GM19463 (cell line): ENCODE measurements around the gene CHRDL2.

ENCODE experiments used
- ATAC-seq: cut with Tn5 transposase; IDR thresholded peaks from one replicate; pipeline ENCODE4 v1.9.1; 2021; ENCODE audit warnings: mild to moderate bottlenecking, moderate library complexity; ENCODE audit not compliant: unreplicated experiment

Gene CHRDL2

GRCh38 chr11:74748211-74749126 is 17.2 kb upstream of the CHRDL2 start, which contains the start of gene RNF169:
TSS of gene RNF169 (plus strand) at chr11:74748849. CDS start at chr11:74748881, 32 bp downstream.
- ATAC-seq: peak; percentile 96

DNA sequence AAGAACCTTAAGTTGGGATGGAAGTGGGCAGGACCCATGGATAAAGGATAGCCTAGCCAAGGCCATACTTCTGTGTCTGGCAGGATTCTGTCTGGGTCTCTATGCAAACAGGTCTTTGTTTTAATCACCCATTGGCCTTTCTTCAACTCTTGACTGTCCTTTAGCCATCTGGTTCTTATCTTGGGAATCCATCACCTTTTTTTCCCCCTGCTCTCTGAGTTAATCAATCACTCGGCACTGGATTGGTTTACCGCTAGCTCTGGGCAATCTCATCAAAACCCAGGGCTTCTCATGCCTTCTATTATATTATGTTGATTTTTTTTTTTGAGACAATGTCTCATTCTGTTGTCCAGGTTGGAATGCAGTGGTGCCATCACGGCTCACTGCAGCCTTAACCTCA is 15.6 kb upstream of the CHRDL2 start:
- no peak for ATAC-seq

DNA sequence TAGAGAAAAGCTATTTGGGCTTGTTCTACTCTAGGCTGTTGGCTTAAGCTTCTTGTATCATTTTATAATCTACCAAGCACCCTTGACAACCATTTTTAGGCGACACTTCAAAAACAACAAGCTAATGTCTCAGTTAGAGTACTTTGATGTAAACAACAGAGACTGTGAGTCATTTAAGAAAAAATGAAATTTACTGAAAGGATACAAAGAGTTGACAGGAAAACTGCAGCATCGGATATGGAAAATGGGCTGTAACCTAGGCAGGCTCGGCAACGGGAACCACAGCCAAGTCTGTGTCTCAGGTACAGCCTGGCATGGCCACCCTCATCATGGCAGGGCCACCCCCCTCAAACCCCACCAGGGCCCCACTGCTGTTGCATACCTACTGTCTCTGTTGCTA is 13.1 kb upstream of the CHRDL2 start:
- no peak for ATAC-seq

DNA sequence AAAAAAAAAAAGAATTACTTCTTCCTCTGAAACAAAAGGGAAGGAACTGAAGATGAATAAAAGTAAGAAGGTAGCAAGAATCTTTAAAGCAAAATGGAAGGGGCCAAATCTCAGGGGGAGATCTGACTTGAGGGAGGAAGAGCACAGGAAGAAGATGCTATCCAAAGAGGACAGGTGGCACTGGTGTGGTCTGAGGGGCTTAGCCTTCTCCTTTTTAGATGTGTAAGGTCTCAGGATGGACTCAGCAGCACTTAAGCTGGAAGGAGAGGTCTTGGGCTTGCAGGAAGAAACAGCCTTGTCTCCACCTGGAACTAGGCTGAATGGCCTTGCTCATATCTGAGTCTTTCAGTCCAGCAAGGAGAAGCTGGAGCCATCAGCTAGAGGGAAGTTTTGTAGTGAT is 12.4 kb upstream of the CHRDL2 start:
- no peak for ATAC-seq

DNA sequence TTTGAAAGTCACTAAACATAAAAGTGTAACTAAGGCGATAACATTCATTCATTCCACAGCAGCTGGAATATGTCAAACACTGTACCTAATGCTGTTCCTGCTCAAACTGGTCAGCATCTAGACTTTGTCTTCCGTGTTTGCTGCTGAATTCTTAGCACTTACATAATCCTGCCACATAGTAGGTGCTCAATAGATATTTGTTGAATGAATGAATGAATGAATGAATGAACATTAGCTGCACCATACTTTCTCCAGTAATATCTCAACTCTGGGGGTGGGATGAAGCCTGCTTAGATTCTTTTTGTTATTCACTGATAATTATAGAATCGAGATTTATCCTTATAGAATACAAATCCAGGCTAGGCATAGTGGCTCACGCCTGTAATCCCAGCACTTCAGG is 10.8 kb upstream of the CHRDL2 start:
- no peak for ATAC-seq

GRCh38 chr11:74739546-74740270 is 8.5 kb upstream of the CHRDL2 start:
- ATAC-seq: no peak

DNA sequence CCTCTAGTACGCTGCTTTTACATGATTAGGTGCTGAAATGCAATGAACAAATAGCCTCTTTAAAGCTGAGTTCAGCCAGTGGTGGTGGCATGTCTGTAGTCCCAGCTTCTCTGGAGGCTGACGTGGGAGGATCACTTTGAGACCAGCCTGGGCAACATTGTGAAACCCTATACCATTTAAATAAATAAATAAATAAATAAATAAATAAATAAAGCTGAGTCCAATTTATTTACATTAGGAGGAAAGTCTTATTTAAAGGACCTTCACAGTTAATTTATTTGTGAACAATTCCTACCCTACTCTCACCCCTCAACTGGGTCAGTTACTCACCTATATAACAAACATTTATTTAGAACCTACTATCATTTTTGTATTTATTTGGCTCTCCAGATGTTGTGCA is 4.8 kb upstream of the CHRDL2 start:
- ATAC-seq: no peak

DNA sequence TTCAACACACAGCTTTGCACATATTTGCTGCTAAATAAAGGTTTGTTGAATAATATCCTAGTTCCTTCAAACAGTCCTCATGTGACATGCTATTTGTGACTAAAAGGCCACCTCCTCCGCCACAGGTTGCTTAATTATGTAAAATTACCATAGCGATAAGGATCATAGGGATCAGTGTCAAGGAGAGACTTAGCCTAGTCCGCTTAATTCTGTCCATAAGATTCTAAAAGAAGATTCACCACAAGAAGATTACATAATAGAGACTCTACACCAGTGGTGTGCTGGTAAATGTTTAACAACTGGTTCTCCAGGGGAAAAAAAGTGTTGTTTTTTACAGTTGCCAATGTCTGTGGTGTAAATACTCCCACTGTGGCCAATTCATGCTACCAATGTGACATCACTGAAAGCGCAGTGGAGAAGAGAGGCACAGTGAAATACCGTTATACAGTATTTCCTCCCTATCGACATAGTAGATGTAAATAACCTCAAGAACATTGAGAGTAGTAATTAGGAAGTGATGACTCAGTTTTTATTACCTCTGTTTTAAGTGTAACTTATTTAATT is 4.2 kb upstream of the CHRDL2 start:
- ATAC-seq: no peak

GRCh38 chr11:74734559-74734925 is 3.3 kb upstream of the CHRDL2 start:
- ATAC-seq: no peak

DNA sequence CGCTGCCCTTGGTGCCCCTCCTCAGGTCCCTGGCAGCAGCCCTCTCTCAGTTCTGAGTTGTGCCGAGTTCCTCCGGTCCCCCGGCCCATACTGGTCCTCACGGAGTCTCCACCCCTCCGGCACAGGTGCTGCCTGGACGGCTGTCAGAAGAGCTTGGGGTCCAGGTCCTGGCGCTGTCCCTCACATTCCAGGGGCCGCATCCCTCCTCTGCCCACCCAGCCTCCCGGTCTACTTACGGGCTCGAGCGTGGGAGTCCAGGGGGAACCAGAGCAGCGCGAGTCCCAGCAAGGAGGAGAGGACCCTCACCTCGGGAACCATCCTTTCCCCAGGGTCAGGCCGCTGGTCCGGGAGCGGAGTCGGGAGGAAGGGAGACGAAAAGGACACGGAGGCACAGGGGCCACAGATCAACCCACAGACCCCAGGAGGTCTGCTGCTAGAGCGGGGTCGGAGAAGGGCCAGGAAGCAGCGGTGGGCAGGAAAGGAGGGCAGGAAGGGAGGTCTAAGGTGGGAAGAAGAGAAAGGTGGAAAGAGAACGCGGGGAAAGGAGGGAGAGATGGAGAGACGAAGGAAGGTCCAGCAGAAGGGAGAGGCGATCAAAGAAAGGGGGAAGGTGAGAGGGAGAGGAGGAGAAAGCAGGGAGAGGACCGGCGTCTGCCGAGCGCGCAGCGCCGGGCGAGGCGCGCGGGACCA is 510 bp downstream of the CHRDL2 start:
- ATAC-seq: no peak

GRCh38 chr11:74729397-74729796 is 1.8 kb downstream of the CHRDL2 start:
- no peak for ATAC-seq

DNA sequence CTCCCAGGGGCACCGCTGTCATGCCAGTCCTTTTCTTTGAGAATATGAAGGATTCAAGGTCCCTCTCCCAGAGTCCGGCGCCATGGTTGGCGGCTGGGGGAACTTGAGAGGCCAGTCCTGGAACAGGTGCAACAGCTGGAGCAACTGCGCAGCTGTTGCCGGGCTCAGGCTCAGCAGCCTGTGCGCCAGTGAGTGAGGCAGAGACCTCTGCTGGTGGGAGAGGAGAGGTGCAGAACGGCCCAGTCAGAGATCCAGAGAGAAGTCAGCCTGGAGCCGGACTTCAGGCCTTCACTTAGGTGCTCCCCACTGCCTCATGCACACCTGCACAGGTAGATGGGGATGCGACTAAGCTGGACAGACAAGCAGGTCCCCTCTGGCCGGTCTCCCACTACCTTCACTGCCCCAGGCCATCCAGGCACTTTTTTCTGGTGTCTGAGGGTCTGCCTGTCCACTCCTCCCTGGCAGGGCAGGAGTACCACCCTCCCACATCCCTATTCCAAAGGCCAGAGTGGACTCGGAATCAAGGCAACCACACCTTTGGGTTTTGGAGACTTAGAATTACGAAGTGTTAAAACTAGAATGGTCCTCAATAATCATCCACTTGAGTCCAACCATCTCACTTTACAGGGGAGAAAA is 4.6 kb downstream of the CHRDL2 start:
- peak; percentile 96 for ATAC-seq

DNA sequence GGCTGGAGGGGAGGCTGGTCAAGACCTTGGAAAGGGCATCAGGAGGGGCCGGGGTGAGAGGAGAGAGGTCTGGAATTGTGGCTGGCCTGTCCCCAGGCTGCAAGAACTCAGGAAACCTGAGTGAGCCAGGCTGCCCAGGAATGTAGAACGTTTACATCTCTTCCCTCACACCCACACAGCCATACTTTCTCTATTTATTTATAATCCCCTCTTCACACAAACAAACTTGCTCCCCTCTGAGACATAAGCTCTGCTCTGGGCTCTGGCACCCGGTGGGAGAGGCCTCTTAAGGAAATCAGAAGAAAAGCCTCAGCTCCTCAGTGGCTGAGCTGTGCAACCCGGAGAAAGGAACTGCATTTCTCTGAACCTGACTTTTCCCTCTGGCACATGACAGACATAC is 5.5 kb downstream of the CHRDL2 start:
- ATAC-seq: no peak

- no peak for ATAC-seq
Measured at GRCh38 chr11:74723511-74723910, 7.7 kb downstream of the CHRDL2 start.

GRCh38 chr11:74721479-74721835 is 9.8 kb downstream of the CHRDL2 start:
- no peak for ATAC-seq

DNA sequence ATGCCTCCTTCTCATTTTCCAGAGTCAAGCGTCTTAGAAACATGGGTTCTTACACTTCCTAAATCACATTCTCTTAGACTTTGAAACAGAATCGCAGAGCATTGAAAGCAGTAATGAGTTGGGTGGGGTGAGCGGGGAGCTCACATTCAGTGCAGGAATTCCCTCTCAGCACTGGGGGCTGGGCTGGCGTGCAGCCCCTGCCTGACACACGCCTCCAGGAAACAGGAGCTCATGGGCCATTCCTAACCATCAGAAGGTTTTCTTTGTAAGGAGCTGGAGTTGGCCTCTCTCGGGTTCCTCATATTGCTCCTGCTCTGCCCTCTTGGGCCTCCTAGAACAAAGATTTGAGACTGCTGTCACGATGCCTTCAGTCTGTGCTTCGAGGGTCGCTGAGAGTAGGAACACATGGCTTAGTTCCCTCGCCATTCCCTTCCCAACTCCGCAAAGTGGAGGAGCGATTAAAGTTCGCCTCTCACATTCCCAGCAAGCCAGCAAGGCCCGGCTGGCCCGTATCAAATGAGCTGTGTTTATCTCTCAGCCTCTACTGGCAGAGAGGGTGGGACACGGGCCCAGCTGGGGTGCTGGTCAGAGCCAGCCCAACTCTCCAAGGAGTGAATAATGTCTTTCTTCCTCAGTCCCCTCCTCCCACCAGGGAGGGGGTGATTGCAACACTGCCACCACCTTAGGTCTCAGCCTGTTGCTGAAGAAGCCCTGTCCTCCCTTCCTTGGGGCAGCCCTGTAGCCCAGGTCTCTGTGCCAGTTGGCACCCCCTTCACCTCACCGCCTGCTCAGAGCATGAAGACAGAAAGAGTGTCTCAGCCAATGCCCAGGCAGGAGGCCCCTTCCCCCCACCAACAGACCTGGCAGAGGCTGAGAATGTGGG is 10.4 kb downstream of the CHRDL2 start:
- no peak for ATAC-seq

DNA sequence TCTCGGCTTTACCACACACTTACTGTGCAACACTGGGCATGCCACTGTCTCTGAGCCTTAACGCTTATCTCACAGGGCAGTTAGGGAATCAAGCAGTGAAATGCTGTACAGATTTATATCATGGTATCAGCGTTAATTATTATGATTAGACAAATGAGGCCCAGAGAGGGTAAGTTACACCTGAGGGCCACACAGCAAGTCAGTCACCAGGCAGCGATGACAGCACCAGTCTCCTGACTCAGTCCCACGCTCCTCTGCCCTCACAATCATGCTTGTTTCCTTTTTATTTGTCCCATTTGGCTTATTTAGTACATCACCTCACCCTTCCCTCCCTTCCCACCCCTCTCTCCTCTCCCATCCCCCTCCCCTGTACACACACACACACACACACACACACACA is 12.2 kb downstream of the CHRDL2 start:
- no peak for ATAC-seq

DNA sequence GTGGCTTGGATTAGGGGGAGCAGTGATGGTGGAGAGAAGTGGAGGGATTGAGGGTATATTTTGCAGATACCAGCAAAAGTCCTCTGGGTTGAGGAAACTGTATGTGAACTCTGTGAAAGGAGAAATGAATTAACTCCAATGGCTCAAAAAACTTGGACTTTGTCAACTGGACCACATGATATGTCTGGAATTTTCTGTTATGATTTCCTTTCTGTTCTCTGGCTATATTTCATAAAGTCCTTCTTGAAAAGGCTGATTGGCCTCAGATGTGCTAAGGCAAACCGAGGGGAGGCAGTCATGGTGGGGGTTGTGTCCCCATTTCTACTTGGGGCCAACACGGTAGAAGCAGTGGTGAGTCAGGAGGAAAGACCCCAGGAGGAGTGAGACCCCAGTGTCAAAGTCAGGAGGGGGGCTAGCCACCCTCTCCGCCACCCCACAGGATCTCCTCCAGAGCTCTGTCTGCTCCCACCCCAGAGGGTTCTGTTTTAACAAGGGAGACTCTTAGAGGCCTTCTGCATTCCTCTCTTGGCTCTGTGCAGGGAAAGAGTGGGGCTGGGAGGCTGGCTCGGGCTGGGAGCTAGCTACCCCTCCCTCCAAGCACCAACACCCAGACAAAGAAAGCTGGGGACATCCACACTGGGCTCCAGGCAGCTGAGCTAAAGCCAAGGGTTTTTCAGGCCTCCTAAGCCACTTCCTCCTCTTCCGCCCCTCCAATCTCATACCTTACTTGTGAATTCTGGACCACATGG is 13.8 kb downstream of the CHRDL2 start:
- no peak for ATAC-seq

GRCh38 chr11:74714904-74715303 is 16.3 kb downstream of the CHRDL2 start:
- ATAC-seq: no peak
